Activated CD4-positive, alpha-beta T cell treated with anti-CD3 and anti-CD28 coated beads, Interleukin-2, amount 50 U/mL, for 16 hours (primary cell): ENCODE measurements around the gene MED16.
"Not testable (repeated sequence)": the region's sequence is repeated elsewhere in the genome, so short reads cannot be mapped to it uniquely, and the experiment has no call there.

Source experiments
- DNase-seq: peaks from one replicate; pipeline ENCODE4 v3.0.0-alpha.2; 2020

MED16 gene

GRCh38 chr19:821825-822503, 71.0 kb downstream of the MED16 start, which contains the start of gene PLPPR3:
TSS of gene PLPPR3 (minus strand) at chr19:821955. CDS start at chr19:821559, 396 bp downstream.
- no peak for DNase-seq

GRCh38 chr19:821231-821824, 71.7 kb downstream of the MED16 start:
- DNase-seq: no peak

- not testable (repeated sequence) for DNase-seq
These were observed 72.8 kb downstream of the MED16 start for GRCh38 chr19:820212-820611.
